ENCODE results near the gene SYT9.

Gene SYT9

GRCh38 chr11:7251836-7252682, at the start of gene SYT9:
SYT9 (plus strand) TSS chr11:7251904; CDS start chr11:7252187, 283 bp downstream.
- no peak within 1 kb of the TSS for H3K4me3 ChIP-seq (ENCODE audit: low read length)
- no peaks in the 10 kb centered on the region for H4K20me1 ChIP-seq (ENCODE audit: control insufficient read depth, insufficient read depth, low read depth, low read length)
- no peaks in the 10 kb centered on the region for H3K79me2 ChIP-seq (ENCODE audit: control insufficient read depth, low read length)
- H3K9me3 ChIP-seq (ENCODE audit: control insufficient read depth, insufficient read depth, low read length), result no peaks in the 10 kb centered on the region; the same call in 1 of the 2 replicates
- H3K4me2 ChIP-seq (ENCODE audit: low read length), result no peak within 1 kb of the TSS
- no peaks in the 10 kb centered on the region for H3F3A ChIP-seq (ENCODE audit: control insufficient read depth, insufficient read depth)
- H3K36me3 ChIP-seq (ENCODE audit: control insufficient read depth, low read length), result no peaks in the 10 kb centered on the region
- H3K27ac ChIP-seq (ENCODE audit: low read depth, low read length), result no peak within 1 kb of the TSS
- no peaks in the 10 kb centered on the region for H3K27me3 ChIP-seq (ENCODE audit: control insufficient read depth, low read length)
- no peaks in the 10 kb centered on the region for H3K9me2 ChIP-seq (replicated peaks; ENCODE audit: control insufficient read depth, low read length)
- TF ChIP-seq CTCF (IDR thresholded peaks at IDR 0.05; ENCODE audit: low read depth, low read length, poor library complexity, severe bottlenecking), result no peak
- no peak for TF ChIP-seq EZH2phosphoT487 (IDR thresholded peaks at IDR 0.05; ENCODE audit: borderline replicate concordance, low read length)
- H3K4me1 ChIP-seq (ENCODE audit: control insufficient read depth, low read length), result no peaks in the 10 kb centered on the region

- no peaks in the 10 kb centered on the region for H3K9me2 ChIP-seq (replicated peaks; ENCODE audit: control insufficient read depth, low read length)
- no peaks in the 10 kb centered on the region for H3F3A ChIP-seq (ENCODE audit: control insufficient read depth, insufficient read depth)
- no peaks in the 10 kb centered on the region for H3K9me3 ChIP-seq (ENCODE audit: control insufficient read depth, insufficient read depth, low read length)
- H3K27ac ChIP-seq (ENCODE audit: low read depth, low read length), result no peak overlapping the region
- H3K4me1 ChIP-seq (ENCODE audit: control insufficient read depth, low read length), result no peaks in the 10 kb centered on the region
- peaks cover 8% of the 10 kb centered on the region; the same call in 1 of the 2 replicates for H3K27me3 ChIP-seq (ENCODE audit: control insufficient read depth, low read length)
- no peak overlapping the region for H3K4me3 ChIP-seq (ENCODE audit: low read length)
- no peaks in the 10 kb centered on the region for H3K36me3 ChIP-seq (ENCODE audit: control insufficient read depth, low read length)
- H4K20me1 ChIP-seq (ENCODE audit: control insufficient read depth, insufficient read depth, low read depth, low read length), result no peaks in the 10 kb centered on the region; the same call in 1 of the 2 replicates
- H3K79me2 ChIP-seq (ENCODE audit: control insufficient read depth, low read length), result no peaks in the 10 kb centered on the region
- TF ChIP-seq EZH2phosphoT487 (IDR thresholded peaks at IDR 0.05; ENCODE audit: borderline replicate concordance, low read length) (no peak), CTCF (IDR thresholded peaks at IDR 0.05; ENCODE audit: low read depth, low read length, poor library complexity, severe bottlenecking) (no peak)
- H3K4me2 ChIP-seq (ENCODE audit: low read length), result no peak overlapping the region
These were observed 49.3 kb upstream of the SYT9 start for GRCh38 chr11:7202412-7202811.

GRCh38 chr11:7204778-7205177, 46.9 kb upstream of the SYT9 start:
- H3K27ac ChIP-seq (ENCODE audit: low read depth, low read length), result no peak overlapping the region
- no peaks in the 10 kb centered on the region; the same call in 1 of the 2 replicates for H4K20me1 ChIP-seq (ENCODE audit: control insufficient read depth, insufficient read depth, low read depth, low read length)
- no peaks in the 10 kb centered on the region for H3F3A ChIP-seq (ENCODE audit: control insufficient read depth, insufficient read depth)
- no peak overlapping the region for H3K4me3 ChIP-seq (ENCODE audit: low read length)
- no peak for TF ChIP-seq CTCF (IDR thresholded peaks at IDR 0.05; ENCODE audit: low read depth, low read length, poor library complexity, severe bottlenecking)
- TF ChIP-seq EZH2phosphoT487 (IDR thresholded peaks at IDR 0.05; ENCODE audit: borderline replicate concordance, low read length), result no peak
- no peaks in the 10 kb centered on the region for H3K9me2 ChIP-seq (replicated peaks; ENCODE audit: control insufficient read depth, low read length)
- no peaks in the 10 kb centered on the region for H3K4me1 ChIP-seq (ENCODE audit: control insufficient read depth, low read length)
- H3K9me3 ChIP-seq (ENCODE audit: control insufficient read depth, insufficient read depth, low read length), result no peaks in the 10 kb centered on the region
- peaks cover 5% of the 10 kb centered on the region; the same call in 1 of the 2 replicates for H3K27me3 ChIP-seq (ENCODE audit: control insufficient read depth, low read length)
- no peaks in the 10 kb centered on the region for H3K36me3 ChIP-seq (ENCODE audit: control insufficient read depth, low read length)
- H3K79me2 ChIP-seq (ENCODE audit: control insufficient read depth, low read length), result no peaks in the 10 kb centered on the region
- H3K4me2 ChIP-seq (ENCODE audit: low read length), result no peak overlapping the region
